ENCODE results near the gene STAM. TPM values are rescaled to one million over a fixed set of nuclear protein-coding genes. Genes with fewer than 3 reads are reported as not detected.

Gene STAM
- total and polyA plus RNA-seq, 10 of the 15 experiments (the other 5 are each of a cell fraction or from before 2014, with no cell fraction given), result 8.8 to 15.9 (median 14.4) TPM

- ChIA-PET CTCF (no interaction called here), POLR2A (no interaction called here), SMC1A (ENCODE audit: uncharacterized antibody, unreplicated experiment) (no interaction called here), RAD21 (ENCODE audit: unreplicated experiment) (no interaction called here)
- no peak for TF ChIP-seq ZNF622 (IDR thresholded peaks at IDR 0.05)
- no peak for TF ChIP-seq MTA3 (IDR thresholded peaks at IDR 0.05; ENCODE audit: borderline replicate concordance, low read length)
- no peak for TF ChIP-seq BCL11A (IDR thresholded peaks at IDR 0.05; ENCODE audit: low read depth, low read length)
- no TSS peak for BruUV-seq (replicated peaks)
- Histone ChIP-seq H3K79me2 (ENCODE audit: control insufficient read depth, insufficient read depth, low read length) (no peaks in the 10 kb centered on the region), H2AFZ (ENCODE audit: control insufficient read depth, low read depth, low read length) (no peak overlapping the region), H4K20me1 (ENCODE audit: control insufficient read depth, insufficient read depth) (no peaks in the 10 kb centered on the region), H3K4me3 (no peak overlapping the region), H3K4me1 (ENCODE audit: control insufficient read depth, insufficient read depth, low read length) (no peaks in the 10 kb centered on the region), H3K4me2 (ENCODE audit: control insufficient read depth, insufficient read depth) (no peak overlapping the region), H3K9me3 (replicated peaks; ENCODE audit: control insufficient read depth, insufficient read depth, low read length) (no peaks in the 10 kb centered on the region), H3K9ac (ENCODE audit: control insufficient read depth, insufficient read depth, low read length) (no peak overlapping the region), H3K27ac (ENCODE audit: control insufficient read depth, insufficient read depth) (no peak overlapping the region), H3K36me3 (ENCODE audit: control insufficient read depth in 2 of 2, insufficient read depth in 2 of 2, low read length in 1 of 2) (no peaks in the 10 kb centered on the region), H3K27me3 (replicated peaks in 1 of 2; ENCODE audit: control insufficient read depth in 2 of 2, insufficient read depth in 2 of 2, low read length in 1 of 2) (no peaks in the 10 kb centered on the region)
- DNase-seq (ENCODE audit: low read depth, low spot score) (no peak), FAIRE-seq (no peak), ATAC-seq (no peak)
- in situ Hi-C loops (cut with MboI) (loop anchor here (25.0 kb wide), 1 partner anchor 913 kb away; no protein-coding TSS in a partner anchor), intact Hi-C loops (cut with micrococcal nuclease; ENCODE audit: unreplicated experiment) (no loop called here)
- WGBS (ENCODE audit: insufficient coverage, insufficient replicate concordance, low lambda C conversion rate, missing lambda C conversion rate), result 65% methylated on average over 8 of the region's 8 CpGs
Observed at GRCh38 chr10:17749890-17750289, 105.9 kb downstream of the STAM start.

- intact Hi-C loops (cut with micrococcal nuclease; ENCODE audit: unreplicated experiment), result no loop called here
- H3K4me1 ChIP-seq (ENCODE audit: control insufficient read depth, insufficient read depth, low read length), result peaks cover 13% of the 10 kb centered on the region
- RAD21 ChIA-PET (ENCODE audit: unreplicated experiment), result no interaction called here
- no peaks in the 10 kb centered on the region for H3K27me3 ChIP-seq (replicated peaks in 1 of 2; ENCODE audit: control insufficient read depth in 2 of 2, insufficient read depth in 2 of 2, low read length in 1 of 2)
- BruUV-seq (replicated peaks), result no TSS peak
- H3K9me3 ChIP-seq (replicated peaks; ENCODE audit: control insufficient read depth, insufficient read depth, low read length), result no peaks in the 10 kb centered on the region
- CTCF ChIA-PET, result no interaction called here
- in situ Hi-C loops (cut with MboI), result no loop called here
- ATAC-seq (no peak), DNase-seq (ENCODE audit: low read depth, low spot score) (no peak), FAIRE-seq (no peak)
- SMC1A ChIA-PET (ENCODE audit: uncharacterized antibody, unreplicated experiment), result no interaction called here
- WGBS (ENCODE audit: insufficient coverage, insufficient replicate concordance, low lambda C conversion rate, missing lambda C conversion rate), result 22% methylated on average over 9 of the region's 9 CpGs
- H3K9ac ChIP-seq (ENCODE audit: control insufficient read depth, insufficient read depth, low read length), result no peak within 1 kb of the TSS
- no peaks in the 10 kb centered on the region for H3K36me3 ChIP-seq (ENCODE audit: control insufficient read depth in 2 of 2, insufficient read depth in 2 of 2, low read length in 1 of 2)
- H3K79me2 ChIP-seq (ENCODE audit: control insufficient read depth, insufficient read depth, low read length), result no peaks in the 10 kb centered on the region
- no peak within 1 kb of the TSS for H3K27ac ChIP-seq (ENCODE audit: control insufficient read depth, insufficient read depth)
- no peak within 1 kb of the TSS for H3K4me2 ChIP-seq (ENCODE audit: control insufficient read depth, insufficient read depth)
- H2AFZ ChIP-seq (ENCODE audit: control insufficient read depth, low read depth, low read length), result no peak within 1 kb of the TSS
- POLR2A ChIA-PET, result no interaction called here
- H4K20me1 ChIP-seq (ENCODE audit: control insufficient read depth, insufficient read depth), result no peaks in the 10 kb centered on the region
- TF ChIP-seq USF2 (IDR thresholded peaks at IDR 0.05; ENCODE audit: borderline replicate concordance, low read depth, low read length) (no peak), SRF (IDR thresholded peaks at IDR 0.05; ENCODE audit: low read depth in 2 of 2, low read length in 2 of 2) (no peak), POLR2A (IDR thresholded peaks at IDR 0.05; ENCODE audit: low read depth, low read length) (no peak), ELK1 (IDR thresholded peaks at IDR 0.05; ENCODE audit: low read depth, low read length) (no peak), BHLHE40 (IDR thresholded peaks at IDR 0.05; ENCODE audit: borderline replicate concordance in 1 of 2, low read depth in 2 of 2, low read length in 1 of 2) (no peak), NR2F1 (conservative IDR thresholded peaks at IDR 0.05) (no peak), CHD2 (IDR thresholded peaks at IDR 0.05; ENCODE audit: borderline replicate concordance, low read depth, low read length) (no peak), GATAD2B (conservative IDR thresholded peaks at IDR 0.05; ENCODE audit: low read depth) (no peak)
- H3K4me3 ChIP-seq, result no peak within 1 kb of the TSS
Observed at GRCh38 chr10:17751781-17752445, 108.0 kb downstream of the STAM start, which contains the start of gene TMEM236. TSS of gene TMEM236 (plus strand) at chr10:17752201. CDS start at chr10:17752296, 95 bp downstream.
